GM19351 (cell line): ENCODE data around the gene ARL3.

ENCODE experiments used
- ATAC-seq: cut with Tn5 transposase; IDR thresholded peaks from one replicate; pipeline ENCODE4 v1.9.1; 2021; ENCODE audit warnings: mild to moderate bottlenecking, moderate library complexity; ENCODE audit not compliant: unreplicated experiment

The ARL3 gene

DNA sequence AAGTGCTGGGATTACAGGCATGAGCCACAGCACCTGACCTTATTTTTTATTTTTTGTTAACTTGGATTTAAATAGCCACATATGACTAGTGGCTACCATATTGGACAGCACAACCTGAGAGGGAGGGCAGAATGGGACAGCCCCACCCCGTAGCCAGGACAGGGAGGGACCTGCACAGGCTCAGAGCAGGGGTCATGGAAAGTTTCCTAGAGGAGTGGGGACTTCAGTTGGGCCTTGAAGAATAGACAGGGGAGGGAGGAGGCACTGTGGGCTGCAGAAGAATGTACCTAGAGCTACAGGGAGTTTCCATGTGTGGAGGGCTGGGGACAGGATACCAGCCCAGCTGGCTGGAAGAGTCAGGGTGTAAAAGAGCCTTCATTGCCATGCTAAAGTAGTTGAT is 61.1 kb downstream of the ARL3 start:
- no peak for ATAC-seq

DNA sequence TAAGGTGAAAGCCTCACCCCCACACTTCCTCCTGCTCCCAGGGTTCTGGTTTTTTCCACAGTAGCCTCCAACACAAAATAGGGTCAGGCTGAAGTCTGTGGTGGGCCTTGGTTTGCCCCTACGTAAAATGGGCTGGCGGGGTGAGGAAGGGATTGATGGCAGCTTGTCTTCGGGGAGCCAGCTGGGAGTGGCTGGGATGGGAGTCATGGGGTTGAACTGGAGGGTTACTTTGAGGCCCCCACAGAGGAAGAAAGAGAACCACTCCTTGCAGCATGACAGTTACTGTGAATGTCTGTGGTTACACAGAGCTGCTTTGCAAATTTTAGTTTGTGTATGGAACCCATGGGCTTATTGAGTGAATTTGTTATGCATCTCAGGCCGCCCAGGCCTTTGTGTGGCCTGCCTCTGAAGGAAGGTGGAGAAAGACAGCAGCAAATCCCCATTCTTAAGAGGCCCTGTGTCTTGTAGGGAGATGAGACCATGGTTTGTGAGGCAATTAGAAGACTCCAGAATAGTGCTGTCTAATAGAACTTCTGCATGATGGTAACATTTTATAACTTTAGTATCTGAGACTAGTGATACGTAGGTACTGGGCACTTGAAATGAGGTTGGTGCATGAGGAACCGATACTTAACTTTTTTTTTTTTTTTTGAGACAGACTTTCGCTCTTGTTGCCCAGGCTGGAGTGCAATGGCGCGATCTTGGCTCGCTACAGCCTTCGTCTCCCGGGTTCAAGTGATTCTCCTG is 61.9 kb downstream of the ARL3 start:
- ATAC-seq, result peak; percentile 62

DNA sequence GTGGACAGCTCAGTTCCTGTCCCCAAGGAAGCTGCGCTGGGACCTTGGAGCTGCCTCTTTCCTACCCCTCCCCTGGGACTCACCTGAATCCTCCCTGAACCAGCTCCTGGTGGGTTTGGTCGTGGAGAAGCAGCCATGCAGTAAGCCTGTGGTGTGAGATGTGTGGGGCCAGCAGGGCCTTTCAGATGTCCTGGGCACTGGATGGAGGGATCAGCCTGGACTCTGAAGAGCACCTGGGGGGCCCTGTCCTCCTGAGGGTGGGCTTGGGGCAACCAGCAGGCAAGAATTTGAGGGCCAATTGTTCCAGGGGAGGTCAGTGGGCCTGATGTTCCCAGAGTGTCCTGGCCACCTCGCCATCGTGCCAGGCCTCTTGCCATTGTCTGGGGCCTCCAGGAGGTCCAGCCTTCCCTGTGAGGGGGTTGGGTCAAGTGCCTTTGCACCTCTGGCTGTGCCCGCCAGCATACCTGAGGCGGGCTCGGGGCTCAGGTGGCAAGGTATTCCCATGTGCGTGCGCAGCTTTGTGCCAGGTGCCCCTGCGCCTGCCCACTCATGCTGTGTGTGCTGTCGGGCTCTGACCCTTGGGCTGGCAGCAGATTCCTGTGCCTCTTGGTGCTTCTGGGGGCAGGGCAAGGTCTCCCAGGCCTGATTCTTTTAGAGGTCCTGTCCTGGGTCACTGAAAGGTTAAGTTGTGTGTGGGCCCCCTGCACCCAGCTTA is 62.6 kb downstream of the ARL3 start:
- ATAC-seq, result no peak

GRCh38 chr10:102650655-102651454 is 63.3 kb downstream of the ARL3 start:
- ATAC-seq, result no peak

GRCh38 chr10:102649797-102650654 is 64.2 kb downstream of the ARL3 start:
- no peak for ATAC-seq

DNA sequence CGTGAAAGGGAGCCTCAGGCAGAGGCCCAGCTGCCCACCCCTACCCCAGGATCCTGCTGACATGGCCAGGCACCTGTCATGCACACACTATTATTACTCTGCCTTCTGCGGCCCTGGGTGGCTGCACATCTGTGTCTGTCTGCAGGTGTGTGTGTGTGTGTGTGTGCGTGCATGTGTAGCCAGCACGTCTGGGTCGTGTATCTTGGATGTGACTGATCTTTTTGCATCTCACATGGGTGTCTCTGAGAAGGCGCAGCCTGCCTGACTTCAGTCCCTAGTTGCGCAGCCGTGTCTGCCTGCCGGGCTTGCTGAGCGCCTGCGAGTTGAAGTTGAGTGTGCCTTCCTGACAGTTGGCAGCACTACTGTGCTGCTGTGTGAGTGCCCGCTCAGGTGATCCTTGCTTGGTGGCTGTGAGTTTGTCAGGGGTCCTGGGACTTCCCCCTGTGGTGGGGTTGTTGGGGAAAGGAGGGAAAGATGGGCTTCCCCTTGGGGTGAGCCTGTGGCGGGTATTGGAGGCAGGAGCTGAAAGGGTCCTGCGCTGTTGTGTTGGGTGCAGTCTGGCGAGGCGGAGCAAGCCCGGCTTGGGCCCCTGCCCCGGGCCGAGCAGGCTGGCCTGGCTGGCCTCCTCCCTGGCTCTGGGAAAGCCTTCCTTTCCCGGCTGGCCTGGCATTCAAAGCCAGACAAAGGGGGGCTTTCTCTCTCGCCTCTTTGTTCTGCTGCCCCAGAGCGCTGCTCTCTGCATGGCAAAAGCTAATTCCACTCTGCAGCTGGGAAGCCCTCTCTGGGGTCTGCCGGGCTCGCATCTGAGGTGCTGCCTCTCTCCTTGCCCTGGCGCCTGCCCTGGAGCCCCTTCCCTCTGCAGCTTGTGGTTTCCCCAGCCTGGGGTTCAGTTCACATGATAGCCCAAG is 65.1 kb downstream of the ARL3 start:
- no peak for ATAC-seq

DNA sequence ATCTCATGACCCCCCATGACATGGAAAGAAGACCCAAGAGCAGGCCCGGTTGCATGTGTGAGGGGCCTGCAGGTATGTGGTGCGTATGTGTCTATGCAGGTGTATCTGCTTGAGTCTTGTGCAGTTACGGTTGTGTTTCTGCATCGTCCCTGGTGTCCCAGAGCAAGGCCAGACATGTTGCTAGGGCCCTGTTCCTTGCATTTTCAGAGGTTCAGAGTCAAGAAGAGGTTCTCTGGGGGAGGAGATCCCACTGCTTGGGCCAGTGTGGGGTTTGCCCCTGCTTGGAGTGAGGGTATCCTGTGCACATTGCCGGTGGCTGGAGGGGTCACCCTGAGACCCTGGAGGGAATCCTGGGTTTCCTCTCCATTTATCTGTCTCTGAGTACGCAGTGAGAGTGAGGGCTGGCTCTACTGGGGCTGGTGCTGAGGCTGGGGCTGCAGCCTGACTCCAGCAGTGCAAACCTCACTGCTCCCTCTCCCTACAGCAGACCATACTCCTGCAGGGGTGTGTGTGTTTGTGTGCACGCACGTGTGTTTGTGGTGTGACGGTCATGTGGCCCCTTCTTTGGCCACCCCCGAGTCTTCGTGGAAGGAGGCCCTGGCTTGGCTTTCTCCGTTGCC is 65.8 kb downstream of the ARL3 start:
- no peak for ATAC-seq

GRCh38 chr10:102647443-102648268 is 66.5 kb downstream of the ARL3 start:
- no peak for ATAC-seq

- no peak for ATAC-seq
Measured at GRCh38 chr10:102646610-102647442, 67.4 kb downstream of the ARL3 start.

GRCh38 chr10:102645741-102646609 is 68.2 kb downstream of the ARL3 start:
- ATAC-seq, result peak; percentile 31

GRCh38 chr10:102645388-102645740 is 68.8 kb downstream of the ARL3 start:
- no peak for ATAC-seq

- no peak for ATAC-seq
Measured at GRCh38 chr10:102644646-102645387, 69.4 kb downstream of the ARL3 start.

DNA sequence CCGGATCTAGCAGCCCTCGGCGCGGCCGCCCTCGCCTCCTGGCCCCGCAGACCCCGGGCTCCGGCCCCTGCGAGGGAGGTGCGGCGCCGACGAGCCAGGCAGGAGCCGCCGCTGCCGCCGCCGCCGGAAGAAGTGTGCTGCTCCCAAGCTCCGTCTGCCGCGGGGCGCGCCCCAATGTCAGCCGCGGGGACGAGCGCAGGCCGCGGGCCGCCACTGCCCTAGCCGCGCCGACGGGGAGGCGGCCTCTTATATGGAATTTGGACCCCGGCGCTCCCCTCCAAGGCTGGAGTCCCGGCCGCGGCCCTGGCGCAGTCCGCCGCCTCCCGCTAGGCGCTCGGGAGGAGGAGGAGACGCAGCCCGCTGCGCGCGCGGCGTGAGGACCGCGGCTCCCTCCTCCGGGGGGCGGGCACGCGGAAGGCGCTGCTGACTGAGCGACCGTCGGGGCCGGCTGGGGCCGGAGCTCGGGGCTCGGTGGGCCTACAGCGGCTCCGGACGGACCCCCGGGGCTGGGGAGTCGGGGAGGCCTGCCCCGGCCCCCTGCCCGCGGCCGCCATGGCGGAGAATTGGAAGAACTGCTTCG is 70.0 kb downstream of the ARL3 start, which contains the start of gene TRIM8:
TRIM8 (plus strand) TSS at position 414 of the 580 bp plus-strand sequence; CDS start at position 553, 139 bp downstream.
- no peak for ATAC-seq

DNA sequence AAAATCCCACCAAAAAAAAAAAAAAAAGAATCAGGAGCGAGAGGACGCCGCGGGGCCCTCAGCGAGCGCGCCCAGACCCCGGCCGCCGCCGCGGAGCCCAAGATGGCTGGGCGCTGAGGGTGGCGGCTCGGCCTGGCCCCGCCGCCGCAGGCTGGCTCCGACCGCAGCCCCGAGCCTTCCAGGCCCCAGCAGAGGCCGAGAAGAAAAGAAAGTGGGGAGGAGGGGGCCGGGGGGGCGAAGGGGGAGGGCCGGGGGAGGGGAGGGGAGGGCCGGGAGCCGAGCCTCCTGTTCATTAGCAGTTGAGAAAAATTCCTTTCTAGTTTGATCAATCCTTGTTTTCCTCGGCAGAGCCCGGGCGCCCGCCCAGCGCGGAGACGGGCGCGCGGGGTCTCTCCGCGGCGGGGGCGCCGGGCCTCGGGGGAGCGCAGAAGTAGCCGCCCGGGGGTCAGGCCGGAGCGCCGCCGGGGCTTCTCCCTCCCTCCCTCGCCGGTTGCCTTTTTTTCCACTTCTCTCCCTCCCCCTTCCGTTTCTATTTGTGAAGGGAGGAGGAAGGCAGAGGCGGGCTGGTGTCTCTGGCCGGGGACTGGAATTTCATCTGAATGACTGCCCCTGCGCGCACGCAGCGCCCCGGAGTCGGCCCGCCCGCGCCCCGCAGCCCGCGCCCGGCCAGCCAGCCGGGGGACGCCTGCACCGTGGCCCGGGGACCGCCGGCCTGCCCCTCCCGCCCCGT is 70.7 kb downstream of the ARL3 start:
- no peak for ATAC-seq
